Loucy (cell line): Measurements from ENCODE around the gene PLPP7.

ENCODE experiments used
- H2AFZ ChIP-seq: fragments of 200-600 bp; sonication (generic); 2 replicates; pipeline ENCODE4 v1.6.0; 2016; ENCODE audit warnings: antibody characterized with exemption, mild to moderate bottlenecking, low read length, moderate library complexity
- H3F3A ChIP-seq: fragments of 200-600 bp; 2 replicates; pipeline ENCODE4 v1.6.0; 2016; ENCODE audit warnings: antibody characterized with exemption, low read depth, mild to moderate bottlenecking
- H3K27me3 ChIP-seq: fragments of 200-600 bp; sonication (generic); 2 replicates; pipeline ENCODE4 v1.6.1; 2014; ENCODE audit warnings: low read length, mild to moderate bottlenecking; ENCODE audit not compliant: insufficient read depth, poor library complexity, severe bottlenecking
- H3K36me3 ChIP-seq: fragments of 200-600 bp; sonication (generic); 2 replicates; pipeline ENCODE4 v1.6.1; 2016; ENCODE audit warnings: low read length; ENCODE audit not compliant: insufficient read depth
- H3K4me1 ChIP-seq: fragments of 200-600 bp; sonication (generic); 2 replicates; pipeline ENCODE4 v1.5.1; 2014; ENCODE audit warnings: low read length, mild to moderate bottlenecking; ENCODE audit not compliant: insufficient read depth, poor library complexity, severe bottlenecking
- H3K4me2 ChIP-seq: fragments of 200-600 bp; sonication (generic); 2 replicates; pipeline ENCODE4 v1.6.0; 2014; ENCODE audit warnings: antibody characterized with exemption, low read length, low read depth, mild to moderate bottlenecking; ENCODE audit not compliant: poor library complexity, severe bottlenecking
- H3K4me3 ChIP-seq: fragments of 200-600 bp; sonication (generic); 2 replicates; pipeline ENCODE4 v1.5.1; 2014; ENCODE audit warnings: low read length, mild to moderate bottlenecking, mixed read lengths; ENCODE audit not compliant: poor library complexity, severe bottlenecking
- H3K79me2 ChIP-seq: fragments of 200-600 bp; sonication (generic); 2 replicates; pipeline ENCODE4 v1.6.1; 2014; ENCODE audit warnings: low read length; ENCODE audit not compliant: insufficient read depth
- H3K9ac ChIP-seq: fragments of 200-600 bp; sonication (generic); 2 replicates; pipeline ENCODE4 v1.6.0; 2014; ENCODE audit warnings: mild to moderate bottlenecking, low read depth, low read length, moderate library complexity; ENCODE audit not compliant: poor library complexity, severe bottlenecking
- H3K9me2 ChIP-seq: fragments of 200-600 bp; sonication (generic); replicated peaks from 2 replicates; pipeline ENCODE4 v1.6.1; 2016; ENCODE audit warnings: low read depth, low read length, mixed read lengths
- H3K9me3 ChIP-seq: fragments of 200-600 bp; sonication (generic); 2 replicates; pipeline ENCODE4 v1.6.1; 2014; ENCODE audit warnings: mild to moderate bottlenecking, antibody characterized with exemption, low read length, low read depth; ENCODE audit not compliant: insufficient read depth
- H4K20me1 ChIP-seq: fragments of 200-600 bp; sonication (generic); 2 replicates; pipeline ENCODE4 v1.6.0; 2014; ENCODE audit warnings: antibody characterized with exemption, low read length, mild to moderate bottlenecking; ENCODE audit not compliant: insufficient read depth, poor library complexity, severe bottlenecking
- EZH2phosphoT487 ChIP-seq: fragments of 200-600 bp; IDR thresholded peaks from 2 replicates; pipeline ENCODE4 v1.6.1; 2018; ENCODE audit warnings: antibody characterized with exemption, mild to moderate bottlenecking, moderate library complexity, borderline replicate concordance
- TF ChIP-seq, protein P1 (sequence below): fragments of 200-600 bp; sonication (generic); conservative IDR thresholded peaks from 2 replicates; pipeline ENCODE4 v1.5.1; 2014; ENCODE audit warnings: mild to moderate bottlenecking, antibody characterized with exemption, low read length

PLPP7 gene

DNA sequence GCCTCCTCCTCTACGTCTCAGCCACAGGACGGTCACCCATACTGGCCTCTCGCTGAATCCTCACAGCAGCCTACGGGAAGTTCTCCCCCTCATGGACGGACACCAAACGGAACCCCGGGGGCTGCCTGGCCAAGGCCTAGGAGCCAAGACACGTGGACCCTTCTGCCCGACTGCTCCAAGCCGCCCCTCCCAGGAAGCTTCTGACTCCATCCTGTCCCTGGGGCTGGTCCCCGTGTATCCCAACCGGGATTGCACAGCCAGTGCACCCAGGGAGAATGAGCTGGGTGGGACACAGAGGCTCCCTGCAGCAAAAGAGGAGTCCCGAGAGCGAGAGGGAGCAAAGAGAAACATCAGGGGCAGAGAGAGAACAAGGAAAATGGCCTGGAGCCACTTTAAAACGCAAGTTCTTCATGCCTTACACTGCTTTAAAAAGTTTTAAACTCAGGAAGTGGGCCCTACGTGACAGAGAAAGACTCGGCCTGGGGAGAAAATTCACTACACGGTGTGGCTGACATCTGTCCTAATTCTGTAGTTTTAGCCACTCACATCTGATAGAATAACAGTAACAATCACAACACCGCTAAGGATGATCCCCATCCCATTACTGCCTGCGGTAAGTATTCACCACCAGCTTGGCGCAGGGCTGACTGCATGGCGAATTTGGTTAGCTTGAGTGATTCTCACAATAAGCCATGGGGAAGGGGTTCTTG lies 16.2 kb upstream of the PLPP7 start:
- H2AFZ ChIP-seq: no peak overlapping the region
- H3K9me3 ChIP-seq: no peaks in the 10 kb centered on the region
- peaks cover 69% of the 10 kb centered on the region for H3K4me1 ChIP-seq
- no peaks in the 10 kb centered on the region for H4K20me1 ChIP-seq
- no peaks in the 10 kb centered on the region for H3K36me3 ChIP-seq
- peak overlapping the region; percentile 84 for H3K9ac ChIP-seq
- peaks cover 80% of the 10 kb centered on the region for H3K79me2 ChIP-seq
- H3F3A ChIP-seq: no peaks in the 10 kb centered on the region
- no peaks in the 10 kb centered on the region for H3K9me2 ChIP-seq
- H3K4me3 ChIP-seq: peak overlapping the region; percentile 67
- H3K4me2 ChIP-seq: peak overlapping the region; percentile 90
- TF ChIP-seq, protein P1, sequence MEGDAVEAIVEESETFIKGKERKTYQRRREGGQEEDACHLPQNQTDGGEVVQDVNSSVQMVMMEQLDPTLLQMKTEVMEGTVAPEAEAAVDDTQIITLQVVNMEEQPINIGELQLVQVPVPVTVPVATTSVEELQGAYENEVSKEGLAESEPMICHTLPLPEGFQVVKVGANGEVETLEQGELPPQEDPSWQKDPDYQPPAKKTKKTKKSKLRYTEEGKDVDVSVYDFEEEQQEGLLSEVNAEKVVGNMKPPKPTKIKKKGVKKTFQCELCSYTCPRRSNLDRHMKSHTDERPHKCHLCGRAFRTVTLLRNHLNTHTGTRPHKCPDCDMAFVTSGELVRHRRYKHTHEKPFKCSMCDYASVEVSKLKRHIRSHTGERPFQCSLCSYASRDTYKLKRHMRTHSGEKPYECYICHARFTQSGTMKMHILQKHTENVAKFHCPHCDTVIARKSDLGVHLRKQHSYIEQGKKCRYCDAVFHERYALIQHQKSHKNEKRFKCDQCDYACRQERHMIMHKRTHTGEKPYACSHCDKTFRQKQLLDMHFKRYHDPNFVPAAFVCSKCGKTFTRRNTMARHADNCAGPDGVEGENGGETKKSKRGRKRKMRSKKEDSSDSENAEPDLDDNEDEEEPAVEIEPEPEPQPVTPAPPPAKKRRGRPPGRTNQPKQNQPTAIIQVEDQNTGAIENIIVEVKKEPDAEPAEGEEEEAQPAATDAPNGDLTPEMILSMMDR: no peak
- TF ChIP-seq EZH2phosphoT487: no peak
- H3K27me3 ChIP-seq: no peaks in the 10 kb centered on the region

DNA sequence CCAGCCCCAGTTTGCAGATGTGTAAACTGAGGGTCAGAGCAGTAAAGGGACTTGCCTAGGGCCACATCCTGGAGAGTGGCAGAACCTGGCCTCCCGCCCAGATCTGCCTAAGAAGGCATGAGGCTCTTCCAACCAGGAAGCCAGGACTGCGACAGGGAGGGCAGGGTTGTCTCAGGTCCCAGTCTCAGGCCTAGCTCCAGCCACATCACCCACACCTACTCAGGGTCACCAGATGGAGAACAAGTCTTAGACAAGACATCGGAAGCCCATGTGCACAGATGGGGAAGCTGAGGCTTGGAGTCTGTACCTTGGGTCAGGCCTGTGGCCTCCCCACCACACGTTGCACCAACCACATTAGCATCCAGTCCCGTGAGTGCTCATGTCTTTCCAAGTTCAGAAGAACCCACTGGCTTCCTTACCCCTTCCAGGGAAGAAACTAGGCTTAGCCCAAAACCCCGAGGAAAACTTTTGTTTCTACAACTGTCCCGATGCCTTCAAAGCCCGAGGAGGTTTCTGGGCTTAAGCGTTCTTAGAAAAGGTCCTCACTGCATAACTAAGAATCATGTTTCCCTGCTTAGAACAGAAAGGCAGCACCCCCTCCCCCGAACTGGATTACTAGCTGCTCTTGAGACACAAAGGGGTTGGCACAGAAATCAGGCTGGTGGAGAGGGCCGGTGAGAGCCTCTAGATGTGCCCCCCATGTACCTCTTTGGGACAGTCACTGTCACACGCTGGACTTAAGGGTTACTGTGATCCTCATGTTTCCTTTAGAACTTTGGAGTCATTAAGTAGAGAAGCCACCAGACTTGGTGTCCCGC lies 15.5 kb upstream of the PLPP7 start:
- TF ChIP-seq, protein P1: no peak
- TF ChIP-seq EZH2phosphoT487: no peak
- Histone ChIP-seq H2AFZ (no peak overlapping the region), H3K9me3 (no peaks in the 10 kb centered on the region), H3K4me3 (peak overlapping the region; percentile 67), H3K9me2 (no peaks in the 10 kb centered on the region), H3K4me2 (peak overlapping the region; percentile 90), H3K27me3 (no peaks in the 10 kb centered on the region), H4K20me1 (no peaks in the 10 kb centered on the region), H3K79me2 (peaks cover 72% of the 10 kb centered on the region), H3F3A (no peaks in the 10 kb centered on the region), H3K4me1 (peaks cover 73% of the 10 kb centered on the region), H3K9ac (peak overlapping the region; percentile 84), H3K36me3 (no peaks in the 10 kb centered on the region)

DNA sequence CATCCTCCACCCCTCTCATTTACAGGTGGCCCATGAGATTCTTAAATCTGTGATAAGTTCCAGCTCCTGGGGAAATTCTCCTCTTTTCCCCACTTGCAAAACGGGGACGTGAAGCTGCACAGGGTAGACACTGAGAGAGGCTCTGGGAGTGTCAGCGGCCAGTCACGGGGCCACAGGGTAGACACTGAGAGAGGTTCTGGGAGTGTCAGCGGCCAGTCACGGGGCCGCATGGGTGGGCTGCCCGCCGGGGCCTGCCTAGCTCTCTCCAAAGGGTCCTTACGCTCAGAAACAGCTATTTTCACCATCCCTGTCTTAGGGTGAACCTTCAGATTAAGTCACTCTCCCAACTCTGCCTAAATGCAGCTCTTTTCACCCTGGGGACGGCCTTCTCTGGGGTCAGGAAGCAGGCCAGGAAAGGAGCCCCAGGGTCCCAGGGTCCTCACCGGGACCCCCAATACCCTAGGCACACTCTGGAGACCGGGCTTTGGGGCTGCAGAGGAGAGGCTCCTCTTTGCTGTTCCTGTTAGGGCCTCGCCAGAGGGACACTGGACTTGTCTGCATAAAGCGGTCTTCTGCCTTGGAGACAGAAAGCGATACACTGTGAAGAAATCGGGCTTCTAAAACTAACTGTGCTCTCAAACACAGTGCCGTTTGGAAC lies 14.7 kb upstream of the PLPP7 start:
- Histone ChIP-seq H2AFZ (no peak overlapping the region), H3K4me2 (peak overlapping the region; percentile 90), H3F3A (no peaks in the 10 kb centered on the region), H3K79me2 (peaks cover 65% of the 10 kb centered on the region), H3K9ac (peak overlapping the region; percentile 84), H3K27me3 (no peaks in the 10 kb centered on the region), H3K4me3 (peak overlapping the region; percentile 67), H3K36me3 (no peaks in the 10 kb centered on the region), H4K20me1 (no peaks in the 10 kb centered on the region), H3K4me1 (peaks cover 66% of the 10 kb centered on the region), H3K9me3 (no peaks in the 10 kb centered on the region), H3K9me2 (no peaks in the 10 kb centered on the region)
- TF ChIP-seq, protein P1: no peak
- TF ChIP-seq EZH2phosphoT487: no peak
